ENCODE measurements around the gene OSBPL3. TPM values are rescaled to one million over a fixed set of nuclear protein-coding genes. Genes with fewer than 3 reads are reported as not detected.

Gene OSBPL3
- total and polyA plus RNA-seq, 2 donors (not counting 3 experiments of a cell fraction or from before 2014, with no cell fraction given): 7.5 to 27.1 TPM

DNA sequence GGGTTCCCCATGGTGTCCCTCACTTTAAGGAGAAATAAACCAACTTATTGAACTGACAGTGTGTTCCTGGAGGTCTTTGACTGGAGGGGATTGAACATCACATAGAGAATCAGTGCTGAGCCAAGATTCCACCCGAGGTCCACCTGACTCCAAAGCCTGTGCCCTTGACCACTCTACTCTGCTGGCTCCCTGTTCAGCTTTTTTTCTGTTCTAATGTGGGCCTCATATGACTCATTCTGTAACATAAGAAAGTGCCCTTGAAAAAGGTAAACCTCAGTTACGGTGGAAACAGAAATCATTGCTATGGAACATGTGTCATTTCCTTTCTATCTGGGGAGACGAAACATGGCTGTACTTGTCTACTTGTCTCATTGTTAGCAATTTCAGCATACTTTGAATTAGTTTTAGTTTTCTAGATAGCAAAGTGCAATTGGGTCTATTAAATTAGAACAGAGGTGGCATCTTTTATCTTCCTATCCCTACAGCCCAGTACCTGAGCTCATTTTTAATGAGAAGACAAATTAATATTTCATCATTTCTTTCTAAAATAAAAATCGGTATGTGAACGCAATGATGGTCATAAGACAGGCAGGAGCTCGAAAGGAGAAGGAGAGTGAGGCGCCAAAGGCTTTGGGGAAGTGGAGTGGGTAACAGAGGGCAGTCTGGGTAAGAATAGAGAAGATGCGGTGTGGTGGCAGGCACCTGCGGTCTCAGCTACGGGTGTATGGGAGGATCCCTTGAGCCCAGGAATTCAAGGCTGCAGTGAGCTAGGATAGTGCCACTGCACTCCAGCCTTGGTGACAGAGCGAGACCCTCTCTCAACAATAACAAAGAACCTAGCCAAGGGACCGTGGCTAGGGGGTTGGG, 224.2 kb downstream of the OSBPL3 start:
- FAIRE-seq: peak; percentile 87
- Histone ChIP-seq H2AFZ (ENCODE audit: low read depth, low read length) (no peak overlapping the region), H3K9ac (replicated peaks; ENCODE audit: extremely low read depth, insufficient read depth, low read length) (no peak overlapping the region), H3K4me3 (replicated peaks in 1 of 3; ENCODE audit: insufficient read depth in 1 of 3, low read depth in 1 of 3, low read length in 3 of 3) (no peak overlapping the region), H4K20me1 (replicated peaks; ENCODE audit: control insufficient read depth, extremely low read depth, insufficient read depth, low read length) (no peaks in the 10 kb centered on the region), H3K4me1 (ENCODE audit: control insufficient read depth, extremely low read depth, insufficient read depth, low read length) (peaks cover 24% of the 10 kb centered on the region), H3K9me3 (replicated peaks; ENCODE audit: control insufficient read depth, insufficient read depth, low read length) (no peaks in the 10 kb centered on the region), H3K79me2 (ENCODE audit: control insufficient read depth, insufficient read depth, low read length) (no peaks in the 10 kb centered on the region), H3K4me2 (ENCODE audit: insufficient read depth, low read length) (peak overlapping the region; percentile 46), H3K9me1 (replicated peaks; ENCODE audit: control insufficient read depth, extremely low read depth, insufficient read depth, low read length) (no peaks in the 10 kb centered on the region), H3K27ac (ENCODE audit: insufficient read depth, low read depth, low read length) (peak overlapping the region; percentile 58), H3K36me3 (ENCODE audit: control insufficient read depth in 2 of 2, extremely low read depth in 1 of 2, insufficient read depth in 2 of 2, low read length in 2 of 2) (no peaks in the 10 kb centered on the region), H3K27me3 (ENCODE audit: control insufficient read depth in 2 of 2, insufficient read depth in 2 of 2, low read length in 2 of 2) (no peaks in the 10 kb centered on the region)
- BruUV-seq (replicated peaks): no TSS peak
- POLR2A ChIA-PET: interaction anchor here (0.6 kb wide), 1 partner anchor 340 kb away, joined by 6 read pairs; no protein-coding TSS in a partner anchor
- TF ChIP-seq GATA2 (IDR thresholded peaks at IDR 0.05; ENCODE audit: insufficient read depth, insufficient read length, low read depth, low read length) (no peak), JUN (IDR thresholded peaks at IDR 0.05; ENCODE audit: borderline replicate concordance, insufficient read depth, insufficient read length, low read depth) (peak; percentile 82), POLR2AphosphoS5 (IDR thresholded peaks at IDR 0.05; ENCODE audit: insufficient read depth, low read depth, low read length) (no peak), POLR2A (IDR thresholded peaks at IDR 0.05; ENCODE audit: low read depth, low read length) (no peak), FOS (IDR thresholded peaks at IDR 0.05; ENCODE audit: borderline replicate concordance, insufficient read depth, low read length) (peak; percentile 90), MYC (IDR thresholded peaks at IDR 0.05; ENCODE audit: low read depth, low read length) (no peak), EZH2 (IDR thresholded peaks at IDR 0.05; ENCODE audit: borderline replicate concordance, low read depth, low read length, severe bottlenecking) (no peak)
- TF ChIP-seq, protein P1, sequence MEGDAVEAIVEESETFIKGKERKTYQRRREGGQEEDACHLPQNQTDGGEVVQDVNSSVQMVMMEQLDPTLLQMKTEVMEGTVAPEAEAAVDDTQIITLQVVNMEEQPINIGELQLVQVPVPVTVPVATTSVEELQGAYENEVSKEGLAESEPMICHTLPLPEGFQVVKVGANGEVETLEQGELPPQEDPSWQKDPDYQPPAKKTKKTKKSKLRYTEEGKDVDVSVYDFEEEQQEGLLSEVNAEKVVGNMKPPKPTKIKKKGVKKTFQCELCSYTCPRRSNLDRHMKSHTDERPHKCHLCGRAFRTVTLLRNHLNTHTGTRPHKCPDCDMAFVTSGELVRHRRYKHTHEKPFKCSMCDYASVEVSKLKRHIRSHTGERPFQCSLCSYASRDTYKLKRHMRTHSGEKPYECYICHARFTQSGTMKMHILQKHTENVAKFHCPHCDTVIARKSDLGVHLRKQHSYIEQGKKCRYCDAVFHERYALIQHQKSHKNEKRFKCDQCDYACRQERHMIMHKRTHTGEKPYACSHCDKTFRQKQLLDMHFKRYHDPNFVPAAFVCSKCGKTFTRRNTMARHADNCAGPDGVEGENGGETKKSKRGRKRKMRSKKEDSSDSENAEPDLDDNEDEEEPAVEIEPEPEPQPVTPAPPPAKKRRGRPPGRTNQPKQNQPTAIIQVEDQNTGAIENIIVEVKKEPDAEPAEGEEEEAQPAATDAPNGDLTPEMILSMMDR (IDR thresholded peaks at IDR 0.05; ENCODE audit: extremely low read depth in 1 of 2, insufficient read depth in 1 of 2, low read depth in 1 of 2, low read length in 2 of 2): no peak
- TF ChIP-seq, protein P2, sequence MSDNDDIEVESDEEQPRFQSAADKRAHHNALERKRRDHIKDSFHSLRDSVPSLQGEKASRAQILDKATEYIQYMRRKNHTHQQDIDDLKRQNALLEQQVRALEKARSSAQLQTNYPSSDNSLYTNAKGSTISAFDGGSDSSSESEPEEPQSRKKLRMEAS (IDR thresholded peaks at IDR 0.05; ENCODE audit: insufficient read depth, insufficient read length): no peak
- CTCF ChIA-PET: interaction anchor here (0.7 to 2.0 kb wide), 6 partner anchors 26 to 337 kb away, joined by 3 to 7 read pairs (median 3); no protein-coding TSS in a partner anchor
- peak; percentile 85 for DNase-seq (ENCODE audit: low read depth, low spot score)
- dilution Hi-C loops (cut with MboI; ENCODE audit: extremely low pct_ligation_motif_present, low sequenced_read_pairs): no loop called here
- intact Hi-C loops (cut with micrococcal nuclease): loop anchor here (1.0 to 5.0 kb wide), 4 partner anchors 26 to 337 kb away; partner anchors contain the start of gene PALS2

Measured in endothelial cell of umbilical vein (primary cell).